ENCODE results near the gene SBNO1. TPM values are rescaled to one million over a fixed set of nuclear protein-coding genes. Genes with fewer than 3 reads are reported as not detected.
"Not testable (repeated sequence)": the region's sequence is repeated elsewhere in the genome, so short reads cannot be mapped to it uniquely, and the experiment has no call there.

SBNO1 gene
- total RNA-seq, 1 experiment from 2014 or later = 58.6 TPM

DNA sequence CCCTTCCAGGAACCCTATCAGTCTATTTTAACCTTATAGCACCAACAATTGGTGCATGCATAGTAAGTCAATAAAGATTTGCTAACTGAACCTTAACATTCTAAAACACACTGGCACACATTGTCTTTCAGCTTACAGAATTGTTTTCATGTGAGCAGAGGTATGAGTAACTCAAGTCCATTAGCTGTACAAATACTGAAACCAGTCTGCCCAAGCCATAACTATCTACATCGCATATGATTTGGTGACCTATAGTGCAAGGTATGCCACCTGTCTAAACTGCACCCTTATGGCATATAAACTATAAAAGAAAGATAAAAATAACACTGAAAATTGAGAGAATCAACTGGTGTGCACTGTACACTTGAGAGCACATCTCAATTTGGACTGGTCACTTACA, 34.8 kb downstream of the SBNO1 start:
- POLR2A ChIA-PET (ENCODE audit: low non-redundant PET) = no interaction called here
- Histone ChIP-seq H3K4me3 (ENCODE audit: low read depth, low read length, poor library complexity, severe bottlenecking) (no peak overlapping the region), H3K27me3 (replicated peaks; ENCODE audit: insufficient read depth, low read depth, low read length, poor library complexity) (no peaks in the 10 kb centered on the region), H3K9me3 (ENCODE audit: low read depth, low read length, poor library complexity, severe bottlenecking) (no peaks in the 10 kb centered on the region), H3K27ac (ENCODE audit: low read depth, low read length, poor library complexity, severe bottlenecking) (no peak overlapping the region), H3K36me3 (ENCODE audit: insufficient read depth, low read length, poor library complexity, severe bottlenecking) (peaks cover 79% of the 10 kb centered on the region), H3K4me1 (ENCODE audit: insufficient read depth, low read length, poor library complexity, severe bottlenecking) (no peaks in the 10 kb centered on the region)
- TF ChIP-seq, protein P1, sequence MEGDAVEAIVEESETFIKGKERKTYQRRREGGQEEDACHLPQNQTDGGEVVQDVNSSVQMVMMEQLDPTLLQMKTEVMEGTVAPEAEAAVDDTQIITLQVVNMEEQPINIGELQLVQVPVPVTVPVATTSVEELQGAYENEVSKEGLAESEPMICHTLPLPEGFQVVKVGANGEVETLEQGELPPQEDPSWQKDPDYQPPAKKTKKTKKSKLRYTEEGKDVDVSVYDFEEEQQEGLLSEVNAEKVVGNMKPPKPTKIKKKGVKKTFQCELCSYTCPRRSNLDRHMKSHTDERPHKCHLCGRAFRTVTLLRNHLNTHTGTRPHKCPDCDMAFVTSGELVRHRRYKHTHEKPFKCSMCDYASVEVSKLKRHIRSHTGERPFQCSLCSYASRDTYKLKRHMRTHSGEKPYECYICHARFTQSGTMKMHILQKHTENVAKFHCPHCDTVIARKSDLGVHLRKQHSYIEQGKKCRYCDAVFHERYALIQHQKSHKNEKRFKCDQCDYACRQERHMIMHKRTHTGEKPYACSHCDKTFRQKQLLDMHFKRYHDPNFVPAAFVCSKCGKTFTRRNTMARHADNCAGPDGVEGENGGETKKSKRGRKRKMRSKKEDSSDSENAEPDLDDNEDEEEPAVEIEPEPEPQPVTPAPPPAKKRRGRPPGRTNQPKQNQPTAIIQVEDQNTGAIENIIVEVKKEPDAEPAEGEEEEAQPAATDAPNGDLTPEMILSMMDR (conservative IDR thresholded peaks at IDR 0.05; ENCODE audit: low read depth, low read length) = no peak
- TF ChIP-seq EZH2 (IDR thresholded peaks at IDR 0.05; ENCODE audit: borderline replicate concordance, low read depth, low read length, poor library complexity, severe bottlenecking) = no peak
- CTCF ChIA-PET = no interaction called here
- intact Hi-C loops (cut with micrococcal nuclease; ENCODE audit: unreplicated experiment) = no loop called here
- no TSS peak for BruUV-seq (replicated peaks)
- no peak for DNase-seq (ENCODE audit: low spot score)

DNA sequence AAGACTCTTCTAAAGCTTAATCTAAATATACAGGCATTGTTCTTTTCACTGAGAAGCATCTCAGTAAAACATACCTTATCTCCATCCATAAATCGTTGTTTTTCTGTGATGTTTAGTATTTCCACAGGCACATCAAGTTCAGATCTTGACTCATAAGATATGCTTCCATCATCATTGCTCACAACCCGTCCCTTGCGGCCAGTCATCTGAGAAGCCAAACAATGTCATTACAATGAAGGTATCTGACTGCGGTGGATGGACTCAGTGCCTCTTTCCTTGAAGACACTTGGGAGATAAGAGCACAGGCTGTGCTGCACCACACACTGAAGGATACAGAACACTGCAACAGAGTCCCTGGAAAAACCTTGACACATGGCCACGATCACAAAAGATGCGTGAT, 44.8 kb downstream of the SBNO1 start:
- peaks cover 96% of the 10 kb centered on the region for H3K36me3 ChIP-seq (ENCODE audit: insufficient read depth, low read length, poor library complexity, severe bottlenecking)
- H3K9me3 ChIP-seq (ENCODE audit: low read depth, low read length, poor library complexity, severe bottlenecking) = no peaks in the 10 kb centered on the region
- intact Hi-C loops (cut with micrococcal nuclease; ENCODE audit: unreplicated experiment) = no loop called here
- no peak overlapping the region for H3K4me3 ChIP-seq (ENCODE audit: low read depth, low read length, poor library complexity, severe bottlenecking)
- ChIA-PET POLR2A (ENCODE audit: low non-redundant PET) (no interaction called here), CTCF (no interaction called here)
- TF ChIP-seq EZH2 (IDR thresholded peaks at IDR 0.05; ENCODE audit: borderline replicate concordance, low read depth, low read length, poor library complexity, severe bottlenecking) = no peak
- TF ChIP-seq, protein P1 (conservative IDR thresholded peaks at IDR 0.05; ENCODE audit: low read depth, low read length) = no peak
- no peak for DNase-seq (ENCODE audit: low spot score)
- H3K27me3 ChIP-seq (replicated peaks; ENCODE audit: insufficient read depth, low read depth, low read length, poor library complexity) = no peaks in the 10 kb centered on the region
- H3K4me1 ChIP-seq (ENCODE audit: insufficient read depth, low read length, poor library complexity, severe bottlenecking) = no peaks in the 10 kb centered on the region
- no peak overlapping the region for H3K27ac ChIP-seq (ENCODE audit: low read depth, low read length, poor library complexity, severe bottlenecking)
- no TSS peak for BruUV-seq (replicated peaks)

DNA sequence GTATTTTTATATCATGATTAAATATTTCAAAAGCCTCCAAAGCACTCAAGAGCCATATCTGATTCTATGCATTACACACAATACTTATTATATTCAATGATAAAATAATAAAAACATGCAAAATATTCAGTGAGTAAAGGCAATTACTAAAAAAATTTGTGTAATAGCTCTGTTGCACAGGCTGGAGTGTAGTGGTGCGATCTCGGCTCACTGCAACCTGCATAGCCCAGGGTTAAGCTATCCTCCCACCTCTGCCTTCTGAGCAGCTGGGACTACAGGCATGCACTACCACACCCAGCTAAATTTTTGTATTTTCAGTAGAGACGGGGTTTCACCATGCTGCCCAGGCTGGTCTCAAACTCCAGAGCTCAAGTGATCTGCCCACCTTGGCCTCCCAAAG, 45.4 kb downstream of the SBNO1 start:
- H3K36me3 ChIP-seq (ENCODE audit: insufficient read depth, low read length, poor library complexity, severe bottlenecking) = peaks cover 93% of the 10 kb centered on the region
- BruUV-seq (replicated peaks) = no TSS peak
- no peak for TF ChIP-seq EZH2 (IDR thresholded peaks at IDR 0.05; ENCODE audit: borderline replicate concordance, low read depth, low read length, poor library complexity, severe bottlenecking)
- TF ChIP-seq, protein P1 (conservative IDR thresholded peaks at IDR 0.05; ENCODE audit: low read depth, low read length) = no peak
- H3K9me3 ChIP-seq (ENCODE audit: low read depth, low read length, poor library complexity, severe bottlenecking) = no peaks in the 10 kb centered on the region
- no peak for DNase-seq (ENCODE audit: low spot score)
- ChIA-PET CTCF (no interaction called here), POLR2A (ENCODE audit: low non-redundant PET) (no interaction called here)
- H3K4me1 ChIP-seq (ENCODE audit: insufficient read depth, low read length, poor library complexity, severe bottlenecking) = no peaks in the 10 kb centered on the region
- H3K27me3 ChIP-seq (replicated peaks; ENCODE audit: insufficient read depth, low read depth, low read length, poor library complexity) = no peaks in the 10 kb centered on the region
- intact Hi-C loops (cut with micrococcal nuclease; ENCODE audit: unreplicated experiment) = no loop called here
- H3K4me3 ChIP-seq (ENCODE audit: low read depth, low read length, poor library complexity, severe bottlenecking) = no peak overlapping the region
- no peak overlapping the region for H3K27ac ChIP-seq (ENCODE audit: low read depth, low read length, poor library complexity, severe bottlenecking)

DNA sequence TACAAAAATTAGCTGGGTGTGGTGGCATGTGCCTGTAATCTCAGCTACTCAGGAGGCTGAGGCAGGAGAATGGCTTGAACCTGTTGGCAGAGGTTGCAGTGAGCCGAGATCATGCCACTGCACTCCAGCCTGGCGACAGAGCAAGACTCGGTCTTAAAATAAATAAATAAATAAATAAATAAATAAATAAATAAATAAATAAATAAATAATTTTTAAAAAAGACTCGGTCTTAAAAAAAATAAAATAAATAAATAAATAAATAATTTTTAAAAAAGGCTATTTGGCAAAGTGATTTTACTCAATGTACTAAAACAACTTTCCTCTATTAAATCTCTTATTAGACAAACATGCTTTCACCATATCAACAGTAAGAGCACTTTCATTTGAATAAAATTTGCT, 51.6 kb downstream of the SBNO1 start:
- H3K9me3 ChIP-seq (ENCODE audit: low read depth, low read length, poor library complexity, severe bottlenecking); intact Hi-C loops (cut with micrococcal nuclease; ENCODE audit: unreplicated experiment); H3K4me1 ChIP-seq (ENCODE audit: insufficient read depth, low read length, poor library complexity, severe bottlenecking); H3K27ac ChIP-seq (ENCODE audit: low read depth, low read length, poor library complexity, severe bottlenecking); POLR2A ChIA-PET (ENCODE audit: low non-redundant PET); BruUV-seq (replicated peaks); H3K4me3 ChIP-seq (ENCODE audit: low read depth, low read length, poor library complexity, severe bottlenecking); DNase-seq (ENCODE audit: low spot score); CTCF ChIA-PET; H3K27me3 ChIP-seq (replicated peaks; ENCODE audit: insufficient read depth, low read depth, low read length, poor library complexity): not testable (repeated sequence)
- peaks cover 80% of the 10 kb centered on the region for H3K36me3 ChIP-seq (ENCODE audit: insufficient read depth, low read length, poor library complexity, severe bottlenecking)

Data from A673 (cell line).